ENCODE measurements around the gene ATP9B.

GRCh38 chr18:79382681-79383387 lies 313.6 kb downstream of the ATP9B start:
- TF ChIP-seq CTCF (IDR thresholded peaks at IDR 0.05) = no peak
- TF ChIP-seq POLR2A (IDR thresholded peaks at IDR 0.05) = no peak

Measured in right lobe of liver (tissue), 4 donors.